Activated T-cell treated with anti-CD3 and anti-CD28 coated beads for 24 hours (primary cell): ENCODE results near the gene TENT4B.
A peak's percentile ranks its signal among the peaks of the same experiment; 100 is the strongest.
"Not testable (repeated sequence)": the region's sequence is repeated elsewhere in the genome, so short reads cannot be mapped to it uniquely, and the experiment has no call there.

Experiments
- DNase-seq: peaks from one replicate; pipeline ENCODE4 v3.0.0-alpha.2; 2020; ENCODE audit warnings: low read depth

TENT4B gene

DNA sequence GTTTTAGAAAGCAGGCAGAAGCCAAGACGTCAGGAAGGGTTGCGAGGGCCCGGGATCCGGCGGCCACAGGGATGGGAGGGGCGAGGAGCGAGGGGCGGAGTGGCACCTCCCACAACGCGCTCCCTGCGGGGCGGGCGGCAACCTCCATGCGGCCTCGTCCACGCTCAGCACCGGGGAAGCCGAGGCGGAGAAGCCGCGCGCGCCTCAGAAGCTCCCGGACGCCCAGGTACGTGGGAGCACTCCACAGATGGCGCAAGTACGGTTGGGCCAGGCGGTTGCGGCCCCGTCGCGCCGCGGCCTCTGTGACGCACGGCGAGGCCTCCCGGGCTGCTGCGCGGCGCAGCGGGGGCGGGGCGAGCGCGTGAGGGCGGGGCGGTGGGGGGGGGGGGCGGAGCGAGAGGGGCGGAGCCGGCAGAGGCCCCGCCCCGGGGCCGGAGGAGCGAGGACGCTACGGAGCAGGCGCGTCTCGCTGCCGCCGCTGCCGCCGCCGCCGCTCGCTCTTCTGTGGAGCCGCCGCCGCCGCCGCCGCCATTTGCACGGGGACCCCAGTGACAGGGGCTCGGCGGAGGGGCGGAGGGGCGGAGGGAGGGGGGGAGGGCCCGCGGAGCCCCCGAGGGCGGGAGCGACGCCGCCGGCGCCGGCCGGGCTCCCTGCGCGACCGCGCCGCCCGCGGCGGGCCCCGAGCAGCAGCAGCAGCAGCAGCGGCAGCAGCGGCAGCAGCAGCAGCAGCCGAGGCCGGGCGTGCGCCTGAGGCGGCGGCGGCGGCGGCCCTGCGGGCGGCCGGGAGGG, at the start of gene TENT4B:
Gene TENT4B (plus strand): TSS at position 500 of the 789 bp plus-strand sequence. CDS start 316 bp downstream, outside the sequence.
- peak; percentile 82 for DNase-seq

DNA sequence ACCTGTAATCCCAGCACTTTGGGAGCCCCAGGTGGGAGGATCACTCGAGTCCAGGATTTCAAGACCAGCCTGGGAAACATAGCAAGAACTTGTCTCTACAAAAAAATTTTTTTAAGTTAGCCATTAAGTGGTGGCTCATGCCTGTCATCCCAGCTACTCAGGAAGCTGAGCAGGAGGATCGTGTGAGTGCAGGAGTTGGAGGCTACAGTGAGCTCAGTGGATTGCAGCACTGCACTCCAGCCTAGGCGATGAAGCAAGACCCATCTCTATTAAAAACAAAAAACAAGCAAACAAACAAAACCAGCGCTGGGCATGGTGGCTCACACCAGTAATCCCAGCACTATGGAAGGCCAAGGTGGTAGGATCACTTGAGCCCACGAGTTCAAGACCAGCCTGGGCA, 49.3 kb upstream of the TENT4B start:
- DNase-seq: no peak

DNA sequence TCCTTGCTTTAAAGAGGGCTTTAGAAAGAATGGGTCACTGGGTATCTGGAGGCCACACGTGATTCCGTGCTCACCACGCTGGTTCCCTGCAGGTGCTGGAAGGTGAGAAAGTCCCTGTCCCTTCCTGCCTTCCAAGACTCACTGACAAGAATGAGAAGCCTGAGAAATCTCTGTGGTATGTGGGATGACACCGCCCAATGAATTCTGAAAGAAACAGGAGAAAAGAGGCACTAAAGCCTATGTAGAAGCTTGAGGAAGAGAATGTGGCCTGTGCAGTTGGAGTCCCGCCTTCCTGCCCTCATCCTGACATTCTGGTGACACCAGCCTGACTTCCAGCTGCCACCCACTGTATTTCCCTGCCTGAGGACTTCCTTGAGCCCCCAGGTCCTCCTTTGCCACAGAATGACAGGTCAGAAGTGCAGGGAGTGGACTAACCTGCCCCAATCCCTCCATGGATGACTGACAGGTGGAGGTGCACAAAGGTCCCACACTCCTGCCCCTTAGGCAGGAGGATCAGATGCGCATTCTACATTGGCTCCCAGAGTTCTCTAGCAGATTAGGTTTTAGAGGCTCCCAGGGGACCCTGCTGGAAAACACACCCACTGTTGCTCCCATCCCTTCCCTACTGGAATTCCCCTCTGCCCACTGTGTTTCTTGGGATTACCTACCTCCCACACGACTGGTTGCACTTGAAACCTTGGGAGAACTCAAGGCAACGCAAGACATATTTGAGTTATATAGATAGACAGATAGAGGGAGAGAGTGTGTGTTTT, 38.6 kb upstream of the TENT4B start:
- no peak for DNase-seq

DNA sequence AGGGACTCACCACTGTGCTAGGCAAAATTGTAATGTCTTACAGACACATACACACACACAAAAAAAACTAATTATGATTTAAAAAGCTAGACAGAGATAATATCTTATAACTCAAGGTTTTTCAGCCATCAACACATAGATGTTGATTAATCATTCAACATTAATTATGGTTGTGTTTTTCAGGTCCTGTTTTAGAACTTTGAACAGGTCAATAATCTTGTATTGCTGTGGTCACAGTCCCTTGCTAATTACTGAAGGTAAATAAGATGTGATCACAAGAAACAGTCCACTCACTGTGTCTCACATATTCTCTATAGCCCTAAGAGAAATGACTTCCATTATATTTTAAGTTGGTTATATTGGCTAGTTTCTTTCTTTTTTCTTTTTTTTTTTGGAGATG, 32.4 kb upstream of the TENT4B start:
- no peak for DNase-seq

DNA sequence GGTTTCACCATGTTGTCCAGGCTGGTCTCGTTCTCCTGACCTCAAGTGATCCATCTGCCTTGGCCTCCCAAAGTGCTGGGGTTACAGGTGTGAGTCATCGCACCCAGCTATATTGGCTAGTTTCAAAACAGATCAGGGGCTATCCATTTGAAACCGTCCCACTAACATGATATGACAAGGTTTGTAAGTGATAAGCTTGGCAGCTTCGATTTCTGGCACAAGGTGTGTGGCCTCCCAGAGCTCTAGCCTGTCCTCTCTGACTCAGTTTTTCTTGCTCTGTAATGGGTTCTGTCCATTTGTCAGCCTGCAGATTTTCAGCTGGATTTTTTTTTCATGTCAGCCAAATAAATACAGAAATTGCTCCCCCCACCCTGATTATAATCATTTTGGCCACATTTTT, 31.8 kb upstream of the TENT4B start:
- DNase-seq: no peak

DNA sequence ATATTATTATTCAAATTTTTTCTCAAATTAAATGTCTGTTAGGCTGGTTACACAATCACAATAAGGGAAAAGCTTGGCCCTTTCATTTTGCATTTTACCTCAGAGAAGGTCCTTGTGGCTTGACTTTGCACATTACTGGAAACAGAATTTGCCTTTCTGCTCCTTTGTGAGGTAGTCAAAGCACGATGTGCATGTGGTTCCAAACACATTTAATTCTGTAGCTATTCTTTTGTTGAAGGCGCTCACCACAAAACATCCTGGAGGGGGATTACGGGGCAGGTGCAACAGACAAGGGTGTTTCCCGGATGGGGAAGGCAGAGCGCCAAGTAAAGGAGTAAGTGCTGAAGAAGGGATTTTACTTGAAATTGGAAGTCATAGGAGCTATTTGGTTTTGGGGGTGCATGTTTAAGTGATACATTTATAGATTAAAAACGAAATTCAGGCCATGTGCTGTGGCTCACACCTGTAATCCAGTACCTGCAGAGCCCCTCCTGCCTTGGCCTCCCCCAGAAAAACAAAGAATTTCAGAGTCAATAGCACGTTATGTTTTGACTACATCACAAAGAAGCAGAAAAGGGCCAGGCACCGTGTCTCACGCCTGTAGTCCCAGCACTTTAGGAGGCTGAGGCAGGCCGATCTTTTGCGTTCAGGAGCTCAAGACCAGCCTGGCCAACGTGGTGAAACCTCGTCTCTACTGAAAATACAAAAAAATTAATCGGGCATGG, 31.2 kb upstream of the TENT4B start:
- no peak for DNase-seq

DNA sequence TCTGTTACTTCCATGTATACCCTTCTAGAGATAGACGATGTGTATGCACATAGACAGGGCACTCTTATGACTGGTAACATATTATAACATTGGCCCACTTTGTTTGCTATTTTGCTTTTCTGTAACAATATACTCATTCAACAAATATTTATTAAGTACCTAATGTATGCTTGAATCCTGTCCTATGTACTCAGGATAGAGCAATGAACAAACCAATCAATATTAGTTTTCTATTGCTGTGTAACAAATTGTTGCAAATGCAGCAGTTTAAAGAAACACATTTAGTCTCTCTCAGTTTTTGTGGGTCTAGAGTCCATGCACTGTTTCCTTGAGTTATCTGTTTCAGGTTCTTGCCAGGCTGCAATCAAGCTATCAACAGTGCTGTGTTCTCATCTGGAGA, 29.7 kb upstream of the TENT4B start:
- no peak for DNase-seq

- no peak for DNase-seq
Measured at GRCh38 chr16:50124769-50125168, 28.3 kb upstream of the TENT4B start.

GRCh38 chr16:50126183-50126582, 26.9 kb upstream of the TENT4B start:
- DNase-seq: no peak

- not testable (repeated sequence) for DNase-seq
Measured at GRCh38 chr16:50132571-50132970, 20.5 kb upstream of the TENT4B start.

GRCh38 chr16:50133214-50133613, 19.9 kb upstream of the TENT4B start:
- no peak for DNase-seq

DNA sequence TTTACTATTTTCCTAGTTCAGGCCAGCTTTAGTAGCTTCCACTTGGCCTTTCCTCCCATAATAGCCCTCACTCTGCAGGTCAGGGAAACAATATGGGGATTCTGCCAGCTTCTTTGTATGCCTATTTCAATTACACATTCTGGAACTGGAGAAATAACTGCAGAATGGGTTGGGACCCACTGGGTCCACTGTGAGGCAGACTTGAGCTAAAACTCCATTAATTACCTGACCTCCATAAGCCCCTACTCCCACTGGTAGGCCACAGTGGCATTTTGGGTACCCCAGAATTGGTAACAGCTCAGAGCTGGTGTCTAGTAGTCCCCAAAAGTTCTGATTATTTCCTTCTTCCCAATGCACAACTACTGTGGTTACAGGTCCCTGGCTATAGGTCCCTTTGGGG, 16.7 kb upstream of the TENT4B start:
- DNase-seq: no peak

- DNase-seq: no peak
Measured at GRCh38 chr16:50137268-50137667, 15.8 kb upstream of the TENT4B start.

DNA sequence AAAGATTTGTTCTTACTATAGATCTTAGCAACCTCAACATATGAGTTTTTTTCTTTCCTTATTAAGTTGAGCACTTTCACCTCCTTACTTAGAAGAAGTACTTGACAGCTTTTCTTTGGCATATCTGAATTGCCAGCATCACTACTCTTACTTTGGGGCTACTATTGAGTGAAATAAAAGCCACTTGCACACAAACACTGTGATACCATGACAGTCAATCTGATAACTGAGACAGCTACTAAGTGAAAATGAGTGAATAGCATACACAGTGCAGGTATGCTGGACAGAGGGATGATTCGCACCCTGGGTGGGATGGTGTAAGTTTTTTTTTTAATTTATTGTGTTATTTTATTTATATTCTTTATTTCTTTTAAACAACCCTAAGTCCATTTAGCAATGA, 13.5 kb upstream of the TENT4B start:
- DNase-seq: no peak

DNA sequence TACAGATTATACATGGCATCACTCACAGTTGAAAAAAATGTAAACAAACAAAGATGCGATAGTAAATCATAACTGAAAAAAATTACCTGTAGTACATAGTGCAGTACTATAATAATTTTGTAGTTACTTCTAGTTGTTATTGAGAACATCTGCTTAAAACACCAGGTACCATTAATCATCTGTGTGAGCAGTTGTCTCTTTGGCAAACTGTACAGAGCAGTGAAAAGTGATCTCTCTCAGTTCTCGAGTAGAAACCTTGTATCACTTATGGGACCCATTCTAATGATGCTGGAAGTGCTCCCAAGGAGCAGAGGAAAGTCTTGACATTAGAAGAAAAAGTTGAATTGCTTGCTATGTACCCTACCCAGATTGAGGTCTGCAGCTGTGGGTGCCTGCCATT, 8.9 kb upstream of the TENT4B start:
- DNase-seq: no peak

DNA sequence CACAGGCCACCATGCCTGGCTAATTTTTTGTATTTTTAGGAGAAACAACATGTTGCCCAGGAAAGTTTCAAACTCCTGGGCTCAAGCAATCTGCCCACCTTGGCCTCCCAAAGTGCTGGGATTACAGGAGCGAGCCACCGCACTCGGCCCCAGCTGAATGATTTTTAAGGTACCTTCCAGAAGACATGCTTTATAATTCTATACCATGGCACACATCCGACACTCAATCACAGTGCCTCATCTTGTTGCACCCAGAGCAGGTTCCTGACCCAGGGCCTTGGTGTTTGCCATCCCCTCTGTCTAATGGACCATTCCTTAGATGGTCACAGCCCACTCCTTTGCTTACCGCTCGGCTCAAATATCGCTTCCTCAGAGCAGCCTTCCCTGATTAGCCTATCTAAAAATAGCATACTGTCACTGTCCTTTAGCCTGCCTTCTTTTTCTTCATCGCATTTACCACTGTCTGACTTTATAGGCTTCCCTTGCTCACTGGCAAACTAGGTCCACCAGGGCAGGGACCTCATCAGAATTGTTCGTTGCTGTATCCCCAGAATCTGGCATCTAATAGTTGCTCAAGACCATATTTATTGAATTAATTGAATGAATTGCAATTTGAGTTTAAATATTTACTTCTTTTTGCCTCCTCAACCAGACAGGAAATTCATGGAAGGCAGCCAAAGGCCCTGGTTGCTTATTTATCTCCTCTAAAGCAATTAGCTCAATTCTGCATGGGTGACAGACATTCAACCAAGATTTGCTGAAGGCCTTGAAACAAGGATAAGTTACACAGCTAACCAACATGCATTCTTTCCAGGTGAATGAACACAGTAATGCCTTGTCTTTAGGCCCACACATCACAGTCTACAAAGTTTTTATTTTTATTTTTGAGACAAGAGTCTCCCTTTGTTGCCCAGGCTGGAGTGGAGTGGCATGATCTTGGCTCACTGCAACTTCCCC, 6.3 kb upstream of the TENT4B start:
- DNase-seq: no peak

- no peak for DNase-seq
Measured at GRCh38 chr16:50151322-50151721, 1.8 kb upstream of the TENT4B start.

GRCh38 chr16:50151756-50152155, 1.4 kb upstream of the TENT4B start:
- DNase-seq: no peak

DNA sequence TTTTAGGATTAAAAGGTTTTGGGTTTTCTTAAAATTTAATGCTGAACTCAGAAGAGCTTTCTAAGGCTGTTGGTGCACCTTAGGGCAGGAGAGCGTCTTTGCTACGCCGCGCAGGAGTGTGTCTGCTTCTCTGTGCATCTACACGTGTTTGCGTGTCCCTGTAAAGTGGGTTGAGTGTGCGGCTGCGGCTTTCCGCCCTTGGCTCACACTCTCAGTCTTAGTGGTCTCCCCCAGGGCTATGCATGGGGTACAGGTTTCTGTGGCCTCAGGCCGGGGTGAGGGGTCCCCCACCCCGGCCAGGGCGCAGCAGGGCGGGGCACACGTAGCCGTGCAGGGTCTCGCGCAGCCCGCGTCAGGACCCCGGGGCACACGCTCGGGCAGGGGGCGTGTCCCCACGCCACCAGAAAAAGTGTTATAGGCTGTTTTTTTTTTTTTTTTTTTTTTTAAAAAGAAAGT, 727 bp upstream of the TENT4B start:
- DNase-seq: peak; percentile 70

DNA sequence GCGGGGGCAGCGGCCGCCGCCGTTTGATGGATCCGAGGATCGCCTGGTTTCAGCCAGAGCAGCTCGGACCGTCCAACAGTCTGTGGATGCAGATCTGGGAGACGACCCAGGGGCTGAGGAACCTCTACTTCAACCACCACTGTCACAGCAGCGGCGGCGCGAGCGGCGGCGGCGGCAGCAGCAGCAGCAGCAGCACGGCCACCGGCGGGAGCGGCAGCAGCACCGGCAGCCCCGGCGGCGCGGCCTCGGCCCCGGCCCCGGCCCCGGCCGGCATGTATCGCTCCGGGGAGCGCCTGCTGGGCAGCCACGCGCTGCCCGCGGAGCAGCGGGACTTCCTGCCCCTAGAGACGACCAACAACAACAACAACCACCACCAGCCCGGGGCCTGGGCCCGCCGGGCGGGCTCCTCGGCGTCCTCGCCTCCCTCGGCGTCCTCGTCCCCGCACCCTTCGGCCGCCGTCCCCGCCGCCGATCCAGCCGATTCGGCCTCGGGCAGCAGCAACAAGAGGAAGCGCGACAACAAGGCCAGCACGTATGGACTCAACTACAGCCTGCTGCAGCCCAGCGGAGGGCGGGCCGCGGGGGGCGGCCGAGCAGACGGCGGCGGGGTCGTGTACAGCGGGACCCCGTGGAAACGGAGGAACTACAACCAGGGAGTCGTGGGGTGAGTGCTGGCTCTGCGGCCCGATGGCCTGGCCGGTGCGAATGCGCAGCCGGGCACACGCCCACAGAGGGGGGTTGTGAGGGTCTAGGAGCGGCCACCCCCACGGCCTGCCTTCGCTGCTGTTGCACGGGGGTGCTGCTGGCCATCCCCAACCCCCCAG, 702 bp downstream of the TENT4B start:
- peak; percentile 22 for DNase-seq
